BJ (cell line): ENCODE data around the gene PCNX4. TPM values are rescaled to one million over a fixed set of nuclear protein-coding genes. Genes with fewer than 3 reads are reported as not detected.

Experiments
- CTCF ChIA-PET: fragments of 350-600 bp; formaldehyde crosslinking; extraction: SDS; loops from one replicate; lab custom pipeline; 2021; ENCODE audit warnings: antibody characterized with exemption, inconsistent platforms; lab: Yijun Ruan, JAX
- POLR2A ChIA-PET: fragments of 300-600 bp; sonication (Branson Sonifier 250); formaldehyde crosslinking; extraction: SDS; loops from one replicate; lab custom pipeline; 2021; ENCODE audit warnings: antibody characterized with exemption; lab: Charles Lee
- DNase-seq: peaks from one replicate; pipeline ENCODE4 v3.0.0-alpha.2; 2011; ENCODE audit warnings: low read depth
- H3K27me3 ChIP-seq: 2 replicates; pipeline ENCODE4 v1.6.0; 2011; ENCODE audit warnings: low read length; ENCODE audit not compliant: control insufficient read depth, insufficient read depth
- H3K36me3 ChIP-seq: 2 replicates; pipeline ENCODE4 v1.5.1; 2011; ENCODE audit warnings: low read length; ENCODE audit not compliant: control insufficient read depth, insufficient read depth
- H3K4me3 ChIP-seq: 2 replicates; pipeline ENCODE4 v1.5.1; 2011; ENCODE audit warnings: low read depth, mild to moderate bottlenecking, control low read depth, low read length
- CTCF ChIP-seq: IDR thresholded peaks from 2 replicates; pipeline ENCODE4 v1.5.1; 2011; ENCODE audit warnings: low read depth, mild to moderate bottlenecking, control low read depth, inconsistent platforms, low read length, moderate library complexity; ENCODE audit not compliant: insufficient read depth
- polyA plus RNA-seq: library from polyadenylated mRNA; depleted of rRNA; stranded (reverse); fragments of >200 nt; gene quantifications from 2 replicates; pipeline ENCODE4 v1.2.3, GENCODE V29; 2011

PCNX4 gene
- polyA plus RNA-seq, 1 experiment = 22.0 TPM

GRCh38 chr14:60114881-60115280 lies 23.2 kb downstream of the PCNX4 start:
- DNase-seq = no peak
- TF ChIP-seq CTCF = no peak
- CTCF ChIA-PET = no interaction called here
- peaks cover 3% of the 10 kb centered on the region; the same call in 1 of the 2 replicates for H3K36me3 ChIP-seq
- POLR2A ChIA-PET = no interaction called here
- H3K4me3 ChIP-seq = no peak overlapping the region
- no peaks in the 10 kb centered on the region for H3K27me3 ChIP-seq

DNA sequence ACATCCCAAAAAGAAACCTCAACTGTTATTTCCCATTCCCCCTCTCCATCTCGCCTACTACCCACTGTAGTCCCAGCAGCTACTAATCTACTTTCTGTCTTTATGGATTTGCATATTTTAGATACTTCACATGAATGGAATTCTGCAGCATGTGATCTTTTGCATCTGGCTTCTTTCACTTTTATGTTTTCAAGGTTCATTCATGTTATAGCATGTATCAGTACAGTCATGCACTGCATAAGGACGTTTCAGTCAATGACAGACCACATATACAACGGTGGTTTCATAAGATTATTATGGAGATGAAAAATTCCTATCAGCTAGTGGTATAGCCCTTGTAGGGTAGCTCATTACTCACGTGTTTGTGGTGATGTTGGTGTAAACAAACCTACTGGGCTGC lies 24.5 kb downstream of the PCNX4 start:
- H3K36me3 ChIP-seq = peaks cover 3% of the 10 kb centered on the region; the same call in 1 of the 2 replicates
- no peak overlapping the region for H3K4me3 ChIP-seq
- ChIA-PET POLR2A (no interaction called here), CTCF (interaction anchor here (1.0 to 1.1 kb wide), 2 partner anchors 11 to 49 kb away, joined by 3 to 4 read pairs; partner anchors contain the start of gene DHRS7)
- no peak for TF ChIP-seq CTCF
- DNase-seq = no peak
- H3K27me3 ChIP-seq = no peaks in the 10 kb centered on the region

DNA sequence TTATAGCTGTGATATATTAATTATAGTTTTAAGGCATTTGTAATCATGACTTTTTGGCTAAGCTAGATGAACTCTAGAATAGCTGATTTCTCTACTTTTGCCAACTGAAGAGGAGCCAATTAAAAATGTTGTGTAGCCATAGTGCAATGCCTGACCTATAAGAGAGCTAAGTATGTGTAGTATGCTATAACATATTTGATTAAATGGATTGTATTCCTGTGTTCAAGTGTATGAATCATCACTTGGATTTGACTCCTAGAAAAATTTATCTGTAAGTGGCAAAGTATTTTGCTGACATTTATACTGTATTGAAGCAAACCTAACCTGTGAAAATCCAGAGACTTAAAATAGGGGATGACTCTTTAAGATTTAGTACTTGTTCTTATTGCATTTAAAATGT lies 34.2 kb downstream of the PCNX4 start:
- no peak for TF ChIP-seq CTCF
- CTCF ChIA-PET = interaction anchor here (1.5 kb wide), 1 partner anchor 14 kb away, joined by 3 read pairs; no protein-coding TSS in a partner anchor
- Histone ChIP-seq H3K4me3 (no peak overlapping the region), H3K27me3 (no peaks in the 10 kb centered on the region), H3K36me3 (peaks cover 10% of the 10 kb centered on the region)
- no peak for DNase-seq
- POLR2A ChIA-PET = no interaction called here

DNA sequence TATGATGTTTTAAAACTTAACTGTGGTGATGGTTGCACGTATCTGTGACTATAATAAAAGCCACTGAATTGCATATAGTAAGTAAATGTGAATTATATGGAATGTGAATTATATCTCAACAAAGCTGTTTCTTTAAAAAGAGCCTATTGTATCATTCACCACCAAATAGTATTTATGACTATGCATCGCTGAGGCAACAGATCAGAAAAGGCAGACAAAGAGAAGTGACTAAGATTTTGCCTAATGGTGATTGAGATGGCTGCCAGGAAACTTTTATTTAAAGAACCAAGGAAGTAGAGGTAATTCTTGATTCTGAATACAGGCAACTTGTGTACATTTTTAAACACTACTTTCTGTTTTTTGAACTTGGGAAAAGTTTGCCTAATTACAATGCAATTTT lies 41.8 kb downstream of the PCNX4 start:
- CTCF ChIA-PET = no interaction called here
- no peak overlapping the region for H3K4me3 ChIP-seq
- no peaks in the 10 kb centered on the region for H3K27me3 ChIP-seq
- POLR2A ChIA-PET = interaction anchor here (0.6 kb wide), 1 partner anchor 12 kb away, joined by 5 read pairs; no protein-coding TSS in a partner anchor
- H3K36me3 ChIP-seq = no peaks in the 10 kb centered on the region
- TF ChIP-seq CTCF = no peak
- no peak for DNase-seq

GRCh38 chr14:60134702-60135101 lies 43.0 kb downstream of the PCNX4 start:
- no peak for DNase-seq
- POLR2A ChIA-PET = no interaction called here
- H3K27me3 ChIP-seq = no peaks in the 10 kb centered on the region
- TF ChIP-seq CTCF = no peak
- CTCF ChIA-PET = no interaction called here
- H3K4me3 ChIP-seq = no peak overlapping the region
- no peaks in the 10 kb centered on the region for H3K36me3 ChIP-seq
